Subcutaneous preadipocyte (primary cell): ENCODE measurements around the gene ATP6V1G2. TPM values are rescaled to one million over a fixed set of nuclear protein-coding genes. Genes with fewer than 3 reads are reported as not detected.

Source experiments
- small RNA-seq: library from RNA; depleted of rRNA; stranded (forward); fragments of <200 nt; gene quantifications from one replicate; pipeline ENCODE3, GENCODE V24; 2012
- total RNA-seq: library from RNA; depleted of rRNA; stranded (reverse); fragments of >200 nt; gene quantifications from 2 replicates; pipeline ENCODE4 v1.2.3, GENCODE V29; 2012

ATP6V1G2 gene
- 1.8 TPM in 2 replicates for total RNA-seq

GRCh38 chr6:31546339-31546957 is at the start of gene ATP6V1G2:
TSS of gene ATP6V1G2 (minus strand) at chr6:31546608. CDS start at chr6:31546559, 49 bp downstream.

GRCh38 chr6:31586008-31586407 is 39.6 kb upstream of the ATP6V1G2 start, which contains the start of gene LST1:
TSS of gene LST1 (plus strand) at chr6:31586277. CDS start at chr6:31587300, 1,023 bp downstream.

GRCh38 chr6:31582230-31582643 is 35.8 kb upstream of the ATP6V1G2 start, which contains the start of gene LTB:
TSS of gene LTB (minus strand) at chr6:31582424. CDS start at chr6:31582417, 7 bp downstream.

GRCh38 chr6:31575335-31575901 is 29.0 kb upstream of the ATP6V1G2 start, which contains the start of gene TNF:
TSS of gene TNF (plus strand) at chr6:31575565. CDS start at chr6:31575742, 177 bp downstream.

GRCh38 chr6:31572041-31572911 is 25.9 kb upstream of the ATP6V1G2 start, which contains the start of gene LTA:
TSS of gene LTA (plus strand) at chr6:31572289. CDS start at chr6:31572743, 454 bp downstream.

GRCh38 chr6:31546958-31547726 is 734 bp upstream of the ATP6V1G2 start, which contains the start of gene NFKBIL1:
TSS of gene NFKBIL1 (plus strand) at chr6:31547608. CDS start at chr6:31547695, 87 bp downstream.

GRCh38 chr6:31541658-31542521 is 4.5 kb downstream of the ATP6V1G2 start, which contains the start of gene DDX39B:
TSS of gene DDX39B (minus strand) at chr6:31542003. CDS start at chr6:31540532, 1,471 bp downstream.

GRCh38 chr6:31528821-31529328 is 17.5 kb downstream of the ATP6V1G2 start, which contains the start of gene MCCD1:
TSS of gene MCCD1 (plus strand) at chr6:31528962. CDS start at chr6:31529015, 53 bp downstream.

GRCh38 chr6:31497531-31498476 is 48.6 kb downstream of the ATP6V1G2 start, which contains the start of gene MICB:
TSS of gene MICB (plus strand) at chr6:31498145. CDS start at chr6:31498194, 49 bp downstream.

Small RNAs within 50 kb of the gene (small RNA-seq; reads per million reads assigned to genes)
- gene AL663061.1 (not detected), gene RF00019 (not detected), gene SNORD117 (719 reads per million, percentile 99 among the genes with 10 or more reads in this experiment), gene SNORD84 (not detected)

Other genes starting within 250 kb of the ATP6V1G2 start
- 103 and 228 TPM in 2 replicates for gene HLA-B, start 189.4 kb downstream of the ATP6V1G2 start, total RNA-seq
- 27.6 and 37.5 TPM in 2 replicates for gene MICA, start 143.0 kb downstream of the ATP6V1G2 start, total RNA-seq
- 10.7 and 11.1 TPM in 2 replicates for gene MICB, start 48.5 kb downstream of the ATP6V1G2 start, total RNA-seq
- not detected in 2 replicates for gene MCCD1, start 17.6 kb downstream of the ATP6V1G2 start, total RNA-seq
- 448 and 514 TPM in 2 replicates for gene DDX39B, start 4.6 kb downstream of the ATP6V1G2 start, total RNA-seq
- 22.3 and 29.0 TPM in 2 replicates for gene NFKBIL1, start 1.0 kb upstream of the ATP6V1G2 start, total RNA-seq
- gene LTA, start 25.7 kb upstream of the ATP6V1G2 start, total RNA-seq: not detected in 2 replicates
- not detected in 2 replicates for gene TNF, start 29.0 kb upstream of the ATP6V1G2 start, total RNA-seq
- gene LTB, start 35.8 kb upstream of the ATP6V1G2 start, total RNA-seq: not detected in 2 replicates
- not detected in 2 replicates for gene LST1, start 39.7 kb upstream of the ATP6V1G2 start, total RNA-seq
- not detected in 2 replicates for gene NCR3, start 46.4 kb upstream of the ATP6V1G2 start, total RNA-seq
- not detected in 2 replicates for gene AIF1, start 68.6 kb upstream of the ATP6V1G2 start, total RNA-seq
- 54.7 and 90.9 TPM in 2 replicates for gene PRRC2A, start 74.1 kb upstream of the ATP6V1G2 start, total RNA-seq
- 145 and 182 TPM in 2 replicates for gene BAG6, start 106.1 kb upstream of the ATP6V1G2 start, total RNA-seq
- 0.59 and 1.1 TPM in 2 replicates for gene APOM, start 109.3 kb upstream of the ATP6V1G2 start, total RNA-seq
- gene C6orf47, start 114.2 kb upstream of the ATP6V1G2 start, total RNA-seq: 12.5 and 15.8 TPM in 2 replicates
- gene GPANK1, start 118.4 kb upstream of the ATP6V1G2 start, total RNA-seq: 24.3 and 26.4 TPM in 2 replicates
- 130 and 189 TPM in 2 replicates for gene CSNK2B, start 119.5 kb upstream of the ATP6V1G2 start, total RNA-seq
- gene LY6G5B, start 123.4 kb upstream of the ATP6V1G2 start, total RNA-seq: 3.3 and 4.3 TPM in 2 replicates
- 0.37 and 0.39 TPM in 2 replicates for gene LY6G5C, start 134.5 kb upstream of the ATP6V1G2 start, total RNA-seq
- gene ABHD16A, start 156.7 kb upstream of the ATP6V1G2 start, total RNA-seq: 29.4 and 34.0 TPM in 2 replicates
- not detected in 2 replicates for gene LY6G6F, start 160.3 kb upstream of the ATP6V1G2 start, total RNA-seq
- not detected in 2 replicates for gene LY6G6D, start 168.7 kb upstream of the ATP6V1G2 start, total RNA-seq
- not detected in 2 replicates for gene LY6G6C, start 175.1 kb upstream of the ATP6V1G2 start, total RNA-seq
- not detected in 2 replicates for gene MPIG6B, start 176.8 kb upstream of the ATP6V1G2 start, total RNA-seq
- gene DDAH2, start 182.7 kb upstream of the ATP6V1G2 start, total RNA-seq: 22.7 and 32.0 TPM in 2 replicates
- gene CLIC1, start 189.9 kb upstream of the ATP6V1G2 start, total RNA-seq: 927 and 1,210 TPM in 2 replicates
- 16.9 and 29.1 TPM in 2 replicates for gene MSH5, start 193.4 kb upstream of the ATP6V1G2 start, total RNA-seq
- gene SAPCD1, start 216.0 kb upstream of the ATP6V1G2 start, total RNA-seq: 0.59 and 1.1 TPM in 2 replicates
- under 0.01 and 0.98 TPM in 2 replicates for gene VWA7, start 230.7 kb upstream of the ATP6V1G2 start, total RNA-seq
- gene VARS1, start 249.1 kb upstream of the ATP6V1G2 start, total RNA-seq: 88.6 and 117 TPM in 2 replicates